ENCODE measurements around the gene FOSL1. TPM values are rescaled to one million over a fixed set of nuclear protein-coding genes. Genes with fewer than 3 reads are reported as not detected.

Gene FOSL1
- total RNA-seq, 1 experiment from 2014 or later = 186 TPM

GRCh38 chr11:65854852-65855837 lies 45.0 kb downstream of the FOSL1 start:
- H3K27me3 ChIP-seq (ENCODE audit: control insufficient read depth, insufficient read depth, low read length) = no peaks in the 10 kb centered on the region
- peaks cover 38% of the 10 kb centered on the region for H3K4me1 ChIP-seq (ENCODE audit: control insufficient read depth, insufficient read depth, low read length)
- DNase-seq (ENCODE audit: low read depth, low spot score) = no peak
- CTCF ChIA-PET = interaction anchor here (0.7 kb wide), 1 partner anchor 76 kb away, joined by 3 read pairs; no protein-coding TSS in a partner anchor
- peaks cover 29% of the 10 kb centered on the region for H3K36me3 ChIP-seq (ENCODE audit: control insufficient read depth, insufficient read depth, low read length)
- intact Hi-C loops (cut with micrococcal nuclease; ENCODE audit: unreplicated experiment) = loop anchor here (10.0 kb wide), 1 partner anchor 300 kb away; the partner anchor contains the start of gene LTBP3
- H3K4me3 ChIP-seq (ENCODE audit: low read depth in 2 of 2, low read length in 2 of 2) = peak overlapping the region; percentile 94 to 99
- H3K9me3 ChIP-seq (ENCODE audit: control insufficient read depth, insufficient read depth, low read depth, low read length) = no peaks in the 10 kb centered on the region
- ATAC-seq = no peak
- in situ Hi-C loops (cut with HindIII; ENCODE audit: low pct_unique_long_range_greater_than_20kb, low sequenced_read_pairs) = no loop called here
- peak overlapping the region; percentile 93; the same call in 1 of the 2 replicates for H3K27ac ChIP-seq (ENCODE audit: low read length)
- POLR2A ChIA-PET = interaction anchor here (0.7 kb wide), 1 partner anchor 116 kb away, joined by 4 read pairs; no protein-coding TSS in a partner anchor
- TSS peak; percentile 95 for BruUV-seq (replicated peaks)
- TF ChIP-seq SIN3A (IDR thresholded peaks at IDR 0.05; ENCODE audit: borderline replicate concordance, insufficient read depth, low read depth, low read length) (no peak), POLR2AphosphoS5 (IDR thresholded peaks at IDR 0.05; ENCODE audit: low read depth, low read length) (no peak), REST (IDR thresholded peaks at IDR 0.05; ENCODE audit: insufficient read depth in 1 of 2, low read depth in 2 of 2, low read length in 1 of 2) (no peak), TCF7L2 (IDR thresholded peaks at IDR 0.05; ENCODE audit: low read depth, low read length) (no peak)
- TF ChIP-seq, protein P1, sequence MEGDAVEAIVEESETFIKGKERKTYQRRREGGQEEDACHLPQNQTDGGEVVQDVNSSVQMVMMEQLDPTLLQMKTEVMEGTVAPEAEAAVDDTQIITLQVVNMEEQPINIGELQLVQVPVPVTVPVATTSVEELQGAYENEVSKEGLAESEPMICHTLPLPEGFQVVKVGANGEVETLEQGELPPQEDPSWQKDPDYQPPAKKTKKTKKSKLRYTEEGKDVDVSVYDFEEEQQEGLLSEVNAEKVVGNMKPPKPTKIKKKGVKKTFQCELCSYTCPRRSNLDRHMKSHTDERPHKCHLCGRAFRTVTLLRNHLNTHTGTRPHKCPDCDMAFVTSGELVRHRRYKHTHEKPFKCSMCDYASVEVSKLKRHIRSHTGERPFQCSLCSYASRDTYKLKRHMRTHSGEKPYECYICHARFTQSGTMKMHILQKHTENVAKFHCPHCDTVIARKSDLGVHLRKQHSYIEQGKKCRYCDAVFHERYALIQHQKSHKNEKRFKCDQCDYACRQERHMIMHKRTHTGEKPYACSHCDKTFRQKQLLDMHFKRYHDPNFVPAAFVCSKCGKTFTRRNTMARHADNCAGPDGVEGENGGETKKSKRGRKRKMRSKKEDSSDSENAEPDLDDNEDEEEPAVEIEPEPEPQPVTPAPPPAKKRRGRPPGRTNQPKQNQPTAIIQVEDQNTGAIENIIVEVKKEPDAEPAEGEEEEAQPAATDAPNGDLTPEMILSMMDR (IDR thresholded peaks at IDR 0.05) = no peak

DNA sequence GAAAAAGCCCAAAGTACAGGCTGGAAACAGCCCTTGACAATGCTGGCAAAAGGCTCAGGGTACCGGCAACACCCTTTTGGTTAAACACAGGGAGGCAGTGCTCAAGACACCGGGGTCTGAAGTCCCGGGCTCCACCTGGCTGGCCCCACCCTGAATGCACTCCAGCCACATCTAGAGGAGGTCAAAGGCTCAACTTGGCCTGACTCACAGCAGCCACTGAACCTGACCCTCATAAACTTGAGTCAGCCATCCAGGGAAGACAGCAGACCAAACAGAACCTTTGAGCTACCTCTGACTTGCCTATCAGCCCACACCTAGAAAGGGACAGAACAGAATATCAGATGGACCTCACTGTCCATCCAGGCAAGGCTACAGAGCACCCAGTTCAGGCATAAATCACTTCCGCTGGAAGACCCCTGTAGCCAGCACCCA lies 46.0 kb downstream of the FOSL1 start:
- DNase-seq (ENCODE audit: low read depth, low spot score) (no peak), ATAC-seq (no peak)
- CTCF ChIA-PET = no interaction called here
- Histone ChIP-seq H3K27me3 (ENCODE audit: control insufficient read depth, insufficient read depth, low read length) (no peaks in the 10 kb centered on the region), H3K27ac (ENCODE audit: low read length) (peak overlapping the region; percentile 8; the same call in 1 of the 2 replicates), H3K9me3 (ENCODE audit: control insufficient read depth, insufficient read depth, low read depth, low read length) (no peaks in the 10 kb centered on the region), H3K36me3 (ENCODE audit: control insufficient read depth, insufficient read depth, low read length) (peaks cover 29% of the 10 kb centered on the region), H3K4me1 (ENCODE audit: control insufficient read depth, insufficient read depth, low read length) (peaks cover 34% of the 10 kb centered on the region), H3K4me3 (ENCODE audit: low read depth in 2 of 2, low read length in 2 of 2) (no peak overlapping the region)
- TF ChIP-seq REST (IDR thresholded peaks at IDR 0.05; ENCODE audit: insufficient read depth in 1 of 2, low read depth in 2 of 2, low read length in 1 of 2) (no peak), TCF7L2 (IDR thresholded peaks at IDR 0.05; ENCODE audit: low read depth, low read length) (no peak), SIN3A (IDR thresholded peaks at IDR 0.05; ENCODE audit: borderline replicate concordance, insufficient read depth, low read depth, low read length) (no peak), POLR2AphosphoS5 (IDR thresholded peaks at IDR 0.05; ENCODE audit: low read depth, low read length) (no peak)
- TF ChIP-seq, protein P1 (IDR thresholded peaks at IDR 0.05) = no peak
- no TSS peak for BruUV-seq (replicated peaks)
- in situ Hi-C loops (cut with HindIII; ENCODE audit: low pct_unique_long_range_greater_than_20kb, low sequenced_read_pairs) = no loop called here
- intact Hi-C loops (cut with micrococcal nuclease; ENCODE audit: unreplicated experiment) = loop anchor here (10.0 kb wide), 1 partner anchor 299 kb away; the partner anchor contains the start of gene LTBP3
- POLR2A ChIA-PET = interaction anchor here (1.2 kb wide), 1 partner anchor 142 kb away, joined by 8 read pairs; the partner anchor contains the start of gene KAT5
